ENCODE measurements around the gene A3GALT2. TPM values are rescaled to one million over a fixed set of nuclear protein-coding genes. Genes with fewer than 3 reads are reported as not detected.

Gene A3GALT2
- not detected for total RNA-seq
- long read RNA-seq, partial matches to known transcripts = 0 of 1 reads
- long read RNA-seq, other reads (novel, unspliced or antisense) = 1 of 1 reads

DNA sequence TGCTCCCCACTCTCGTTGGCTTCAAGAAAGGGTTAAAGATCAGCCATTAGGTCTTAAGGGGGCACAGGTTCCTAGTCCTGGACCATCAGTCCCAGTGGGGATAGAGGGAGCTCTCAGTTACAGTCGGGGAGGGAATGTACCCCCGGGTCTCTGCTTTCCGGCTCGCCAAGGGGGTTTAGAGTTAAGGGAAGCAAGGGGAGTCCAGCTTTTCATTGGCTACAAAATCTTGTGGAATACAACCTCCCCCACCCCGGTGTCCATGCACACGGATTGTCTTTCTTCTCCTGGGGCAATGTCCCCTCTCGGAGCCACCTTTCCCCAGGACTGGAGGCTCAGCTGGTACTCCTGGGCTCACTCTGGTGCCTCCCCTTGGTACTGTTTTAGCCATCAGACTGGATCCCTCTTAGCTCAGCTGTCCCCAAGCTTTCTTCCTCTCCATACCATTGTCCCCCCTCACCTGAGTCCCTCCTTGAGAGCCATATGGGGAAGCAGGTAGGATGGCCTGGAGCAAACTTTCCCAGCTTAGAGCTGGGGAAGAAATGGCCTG is at the start of gene A3GALT2:
Gene A3GALT2 (minus strand): TSS at position 480 of the 547 bp plus-strand sequence. CDS start 0 bp downstream, at position 480.
- DNase-seq (ENCODE audit: low spot score) = no peak

DNA sequence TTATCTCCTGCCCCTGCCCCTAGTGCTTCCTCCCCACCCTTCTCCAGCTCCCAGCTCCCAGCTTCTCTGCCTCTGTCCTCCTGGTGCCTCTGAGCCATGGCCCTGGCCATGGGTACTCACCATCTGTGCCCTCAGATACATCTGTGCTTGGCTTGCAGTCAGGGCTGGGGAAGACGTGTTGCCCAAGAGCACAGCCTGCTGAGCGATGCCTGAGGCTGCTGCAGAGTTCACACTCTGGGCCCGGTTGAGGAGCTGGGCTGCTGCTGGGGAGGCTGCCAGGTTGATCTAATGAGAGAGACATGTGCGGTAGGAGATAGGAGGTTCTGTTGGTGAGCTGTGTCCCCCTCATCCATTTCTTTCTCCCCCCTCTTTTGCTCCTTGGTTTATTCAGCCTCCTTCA is 49.4 kb upstream of the A3GALT2 start:
- DNase-seq (ENCODE audit: low spot score) = no peak

DNA sequence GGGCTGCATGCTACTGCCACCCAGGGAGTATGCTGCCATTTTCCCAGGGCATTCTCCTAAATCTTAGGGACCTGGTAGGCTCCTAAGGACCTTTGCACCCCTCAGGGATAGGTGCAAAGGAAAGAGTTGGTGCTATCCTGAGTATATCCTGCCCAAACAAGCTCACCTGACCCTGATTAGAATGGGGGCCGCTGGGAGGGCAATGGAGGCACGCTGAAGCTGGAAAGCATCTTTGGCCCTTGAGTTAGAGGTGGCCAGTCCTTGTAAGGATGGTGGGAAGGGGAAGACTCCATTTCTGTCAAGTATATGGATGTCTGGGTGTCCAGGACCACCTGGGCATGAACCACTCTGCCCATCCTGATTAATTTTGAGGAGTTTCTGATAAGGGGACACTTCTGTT is 48.9 kb upstream of the A3GALT2 start:
- DNase-seq (ENCODE audit: low spot score) = no peak

DNA sequence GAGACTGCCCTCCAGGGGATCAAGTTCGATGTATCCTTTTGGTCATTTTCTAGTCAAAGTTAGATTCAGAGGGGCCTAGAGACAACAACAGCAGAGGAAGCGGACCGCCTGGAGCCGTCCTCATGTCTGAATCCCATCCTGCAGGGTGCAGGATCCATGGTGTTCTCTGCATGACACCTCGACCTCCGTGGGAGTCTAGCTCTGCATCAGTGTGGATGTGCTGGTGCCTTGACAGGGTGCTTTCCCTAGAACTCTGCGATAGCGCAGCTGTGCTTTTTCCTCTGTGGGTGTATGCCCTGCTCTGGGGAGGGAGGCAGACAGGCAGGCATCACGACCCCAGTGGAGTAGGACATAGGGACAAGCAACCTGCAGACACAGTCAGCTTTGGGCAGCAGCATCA is 48.2 kb upstream of the A3GALT2 start:
- DNase-seq (ENCODE audit: low spot score) = no peak

DNA sequence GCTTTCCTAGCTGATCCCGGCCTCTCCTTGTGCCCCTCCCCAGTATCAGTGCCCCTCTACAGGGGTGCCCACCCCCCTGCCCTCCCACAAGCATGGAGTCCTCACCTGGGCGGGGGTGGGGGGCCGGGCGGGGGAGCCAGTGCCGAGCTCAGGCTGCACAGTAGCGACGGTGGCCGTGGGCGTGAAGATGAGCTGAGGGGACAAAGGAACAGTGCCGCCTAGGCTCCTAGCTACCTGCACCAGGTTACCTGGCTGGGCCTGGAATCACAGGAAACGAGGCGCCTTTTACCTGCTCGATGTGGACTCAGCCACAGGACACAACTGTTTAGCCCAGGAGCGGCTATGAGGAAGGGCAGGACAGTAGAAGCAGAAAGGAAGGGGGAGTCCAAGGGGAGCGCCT is 47.5 kb upstream of the A3GALT2 start:
- no peak for DNase-seq (ENCODE audit: low spot score)

DNA sequence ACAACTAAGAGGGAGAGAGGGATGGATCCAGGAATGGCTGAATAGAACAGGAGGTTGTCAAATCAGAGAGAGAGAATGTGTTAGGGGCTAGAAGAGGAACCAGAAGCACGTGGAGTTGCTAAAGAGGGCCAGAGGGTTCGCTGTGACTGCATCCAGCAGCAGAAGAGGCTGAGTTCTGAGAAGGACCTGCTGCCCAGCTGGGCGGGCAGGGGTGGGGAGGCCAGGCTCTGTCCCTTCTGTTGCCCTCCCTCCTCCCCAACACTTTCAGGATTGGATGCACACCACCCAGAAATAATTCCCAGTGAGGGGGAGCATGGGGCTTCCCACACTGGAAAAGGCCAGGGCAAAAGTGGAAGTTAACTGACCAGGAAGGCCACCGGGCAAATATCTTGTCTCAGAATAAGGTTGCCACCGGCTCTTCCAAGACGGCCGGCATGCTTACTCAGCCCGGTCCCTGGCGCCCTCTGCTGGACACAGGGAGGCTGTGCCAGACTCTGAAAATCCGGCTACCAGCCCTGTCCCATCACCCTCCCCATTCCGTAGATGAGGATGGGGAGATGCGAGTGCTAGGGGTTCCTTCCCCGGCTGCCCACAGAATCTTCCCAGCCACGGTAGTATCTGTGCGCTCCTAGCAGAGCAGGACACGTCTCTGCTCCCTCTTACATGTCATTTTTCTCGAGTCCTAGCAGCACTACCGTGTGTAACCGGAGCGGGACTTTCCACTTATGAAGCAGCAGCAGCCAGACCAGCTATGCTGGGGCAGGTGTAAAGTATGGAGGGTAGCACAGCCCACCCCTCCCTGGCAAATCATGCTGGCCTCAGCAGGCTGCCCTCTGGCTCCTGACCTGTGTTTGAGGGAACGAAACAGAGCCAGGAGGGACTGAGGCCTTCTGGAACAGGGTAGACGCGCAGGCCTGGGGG is 46.8 kb upstream of the A3GALT2 start:
- peak; percentile 95 for DNase-seq (ENCODE audit: low spot score)

DNA sequence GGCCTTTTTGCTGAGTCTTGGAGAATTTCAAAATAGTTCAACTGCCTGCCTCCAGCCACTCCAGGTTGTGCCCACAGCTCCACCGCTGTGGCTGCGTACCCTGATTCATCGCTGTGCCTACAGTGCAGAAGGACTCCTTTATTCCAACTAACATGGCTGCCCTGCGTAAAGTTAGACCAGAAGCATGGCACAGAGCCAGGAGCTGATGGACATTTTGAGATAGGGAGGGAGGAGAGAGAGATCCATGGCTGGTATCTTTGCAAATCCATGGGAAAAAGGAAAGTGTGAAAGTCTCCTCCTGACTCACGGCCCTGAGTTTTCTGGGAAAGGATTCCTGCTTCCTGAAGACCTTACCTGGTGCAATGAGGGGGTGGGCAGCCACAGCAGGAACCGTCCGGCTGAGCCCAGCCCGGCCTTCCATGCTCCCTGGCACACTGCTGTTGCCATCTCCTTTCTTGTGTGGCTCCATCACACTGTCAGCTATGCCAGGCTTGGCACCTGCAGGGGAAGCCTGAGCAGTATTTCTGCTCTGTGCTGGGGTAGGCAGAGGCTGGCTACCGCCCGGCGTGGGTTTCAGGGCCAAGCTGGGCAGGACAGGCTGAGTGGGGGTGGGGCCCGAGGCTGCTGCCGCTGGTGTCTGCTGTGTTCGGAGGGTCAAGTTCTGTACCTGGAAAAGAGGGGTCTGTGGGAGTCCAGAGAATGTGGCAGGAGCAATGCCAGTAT is 46.0 kb upstream of the A3GALT2 start:
- DNase-seq (ENCODE audit: low spot score) = no peak

DNA sequence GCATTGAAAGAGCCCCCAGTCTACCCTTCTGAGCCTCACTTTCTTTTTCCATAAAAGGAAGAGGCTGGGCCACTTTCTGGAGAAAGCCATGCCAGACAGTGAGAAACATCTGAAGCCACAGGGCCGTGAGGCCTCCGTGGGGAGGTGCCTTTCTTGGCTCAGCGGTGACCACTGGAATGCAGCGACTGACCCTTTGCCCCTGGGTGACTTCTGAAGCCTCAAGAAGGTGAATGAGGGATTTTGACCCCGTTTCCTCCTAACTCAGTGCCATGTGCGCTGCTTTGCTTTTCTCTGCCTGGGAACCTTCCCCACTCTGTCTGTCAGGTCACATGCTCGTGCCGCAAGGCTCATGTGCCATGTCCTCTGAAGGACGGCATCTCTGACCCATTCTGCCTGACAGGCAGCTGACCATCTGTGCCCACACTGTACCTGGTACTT is 44.7 kb upstream of the A3GALT2 start:
- DNase-seq (ENCODE audit: low spot score) = no peak

DNA sequence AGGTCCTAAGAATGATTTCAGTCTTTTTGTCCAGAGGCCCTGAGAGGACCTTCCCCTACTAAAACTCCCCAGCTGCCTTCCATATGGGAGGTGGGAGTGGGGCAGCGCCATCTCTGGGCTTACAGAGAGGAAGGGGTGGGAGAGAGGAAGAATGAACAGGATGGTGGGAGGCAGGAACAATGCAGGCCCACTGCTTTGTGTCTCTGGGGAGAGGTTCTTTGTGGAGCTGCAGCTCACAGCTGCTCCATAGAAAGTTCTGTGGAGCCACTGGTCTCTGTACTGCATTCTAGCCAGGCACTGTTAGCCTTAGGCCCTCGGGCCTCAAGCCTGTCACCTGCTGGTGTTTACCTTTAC is 43.6 kb upstream of the A3GALT2 start:
- DNase-seq (ENCODE audit: low spot score) = no peak

DNA sequence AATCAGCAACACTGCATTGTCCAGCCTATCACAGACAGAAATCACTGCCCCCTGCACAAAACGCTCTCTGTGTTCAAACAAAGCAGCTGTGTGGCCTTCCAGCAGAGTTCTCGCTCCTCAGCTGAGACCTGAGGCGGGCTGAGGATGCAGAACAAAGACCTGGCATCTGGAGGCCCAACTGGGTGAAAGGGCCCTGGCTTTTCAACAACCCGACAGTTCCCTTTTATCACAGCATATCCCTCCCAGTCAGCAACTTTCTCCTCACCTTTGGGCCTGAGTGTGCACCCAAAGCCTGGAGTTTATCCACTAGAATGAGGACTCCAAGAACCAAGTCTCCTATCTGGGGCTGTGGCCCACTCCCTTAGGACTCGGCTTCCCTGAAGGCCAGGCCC is 42.6 kb upstream of the A3GALT2 start:
- DNase-seq (ENCODE audit: low spot score) = no peak

DNA sequence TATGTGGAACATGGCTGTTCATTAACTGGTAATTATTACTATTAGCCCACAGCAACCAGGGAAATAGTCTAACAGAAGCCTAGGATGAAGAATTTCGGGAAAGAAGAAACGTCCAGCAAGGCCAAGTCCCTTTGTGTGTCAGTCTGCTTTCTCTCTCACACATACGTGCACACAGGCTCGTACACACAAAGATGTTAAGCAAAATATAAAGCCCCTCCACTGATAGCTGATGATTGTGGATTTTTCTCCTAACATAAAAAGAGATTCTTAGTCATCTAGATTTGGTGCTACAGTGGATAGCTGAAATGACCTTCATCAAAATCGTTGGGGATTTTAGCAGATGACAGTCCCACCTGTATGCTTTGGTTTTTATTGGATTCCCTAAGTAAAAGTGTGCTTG is 42.1 kb upstream of the A3GALT2 start:
- DNase-seq (ENCODE audit: low spot score) = no peak

DNA sequence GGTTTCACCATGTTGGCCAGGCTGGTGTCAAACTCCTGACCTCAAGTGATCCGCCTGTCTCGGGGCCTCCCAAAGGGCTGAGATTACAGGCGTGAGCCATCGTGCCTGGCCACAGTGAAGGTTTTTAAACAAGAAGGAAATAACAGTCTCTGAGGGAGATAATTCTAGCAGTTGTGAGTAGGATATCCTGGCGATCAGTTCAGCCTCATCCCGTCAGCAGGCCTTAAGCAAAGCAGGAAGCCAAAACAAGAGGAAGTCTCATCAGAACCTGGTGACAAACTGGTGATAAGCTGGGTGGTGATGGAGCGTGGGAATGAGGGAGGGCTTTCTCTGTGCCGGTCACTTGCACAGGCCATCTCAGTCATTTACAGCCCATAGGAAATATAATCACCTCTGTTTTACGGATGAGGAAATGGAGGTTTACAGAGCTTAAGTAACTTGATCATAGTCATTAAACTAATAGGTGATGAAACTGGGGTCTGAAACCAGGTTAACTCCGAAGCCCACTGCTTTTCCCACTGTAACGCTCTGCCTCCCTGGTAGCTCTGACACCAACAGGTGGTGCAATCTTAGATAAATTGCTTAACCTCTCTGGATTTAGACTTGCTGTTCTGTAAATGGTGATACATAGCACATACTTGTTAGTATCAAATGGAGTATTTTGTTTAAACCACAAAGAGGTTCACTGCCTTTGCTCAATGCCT is 40.8 kb upstream of the A3GALT2 start:
- DNase-seq (ENCODE audit: low spot score) = no peak

DNA sequence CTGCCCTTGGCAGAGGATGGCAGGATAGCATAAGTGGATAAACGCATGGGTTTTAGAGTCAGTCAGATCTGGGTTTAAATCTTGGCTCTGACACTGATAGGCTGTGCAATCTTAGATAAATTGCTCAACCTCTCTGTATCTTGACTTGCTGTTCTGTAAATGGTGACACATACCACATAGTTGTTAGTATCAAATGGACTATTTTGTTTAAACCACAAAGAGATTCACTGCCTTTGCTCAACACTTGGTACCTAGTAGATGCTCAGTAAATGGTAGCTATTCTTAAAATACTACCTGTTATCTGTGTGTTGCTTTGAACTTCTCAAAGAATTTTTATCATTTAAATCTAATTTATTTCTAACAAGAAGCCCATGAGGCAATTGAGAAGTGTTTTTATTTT is 39.5 kb upstream of the A3GALT2 start:
- DNase-seq (ENCODE audit: low spot score) = no peak

DNA sequence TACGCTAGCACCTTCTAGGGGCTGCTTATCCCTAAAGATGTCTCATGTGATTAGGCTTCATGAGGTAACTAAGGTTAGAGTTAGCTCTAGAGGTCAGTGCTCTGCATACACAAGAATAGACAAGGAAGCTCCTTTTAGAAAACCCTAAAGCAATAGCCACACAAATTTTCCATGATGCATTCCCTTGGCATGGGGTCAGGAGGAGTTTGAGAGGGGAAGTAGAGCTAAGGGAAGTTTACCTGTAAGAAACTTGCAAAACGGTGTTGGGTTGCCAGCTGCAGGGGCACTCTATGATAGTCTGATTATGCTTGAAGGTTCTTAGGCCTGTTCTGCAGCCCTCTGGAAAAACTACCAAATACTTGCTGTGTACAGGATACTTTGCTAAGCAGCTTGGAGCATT is 39.0 kb upstream of the A3GALT2 start:
- DNase-seq (ENCODE audit: low spot score) = no peak

DNA sequence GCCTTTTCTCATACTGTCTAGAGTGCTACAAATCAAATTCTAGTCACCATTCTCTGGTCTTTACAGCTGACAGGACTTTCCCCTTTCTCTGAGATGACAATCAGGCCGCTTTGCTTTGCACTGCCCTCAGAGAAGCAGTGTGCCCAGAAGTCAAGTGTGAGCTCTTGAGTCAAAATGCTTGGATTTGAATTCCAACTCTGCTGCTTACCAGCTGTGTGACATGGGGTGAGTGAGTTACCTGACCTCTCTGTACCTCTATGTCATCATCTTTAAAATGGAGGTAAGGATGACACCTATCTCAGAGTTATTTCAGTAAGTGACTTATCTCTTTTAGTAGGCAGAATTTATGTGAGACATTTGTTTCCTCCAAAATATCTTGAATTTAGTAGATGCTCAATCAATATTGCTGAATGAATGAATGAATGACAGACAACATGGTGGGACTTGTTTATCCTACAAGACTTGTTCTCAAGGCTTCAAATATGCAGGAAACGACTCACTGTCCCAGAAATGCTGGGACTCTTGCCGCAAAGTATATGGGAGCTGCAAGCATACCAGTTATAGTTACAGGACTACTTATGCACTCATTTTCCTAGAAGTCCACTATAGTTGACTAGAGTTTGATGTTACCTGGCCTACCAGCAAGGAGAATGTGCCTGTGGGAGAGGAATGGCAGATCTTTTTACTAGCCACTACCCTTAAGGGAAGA is 38.1 kb upstream of the A3GALT2 start:
- DNase-seq (ENCODE audit: low spot score) = no peak

DNA sequence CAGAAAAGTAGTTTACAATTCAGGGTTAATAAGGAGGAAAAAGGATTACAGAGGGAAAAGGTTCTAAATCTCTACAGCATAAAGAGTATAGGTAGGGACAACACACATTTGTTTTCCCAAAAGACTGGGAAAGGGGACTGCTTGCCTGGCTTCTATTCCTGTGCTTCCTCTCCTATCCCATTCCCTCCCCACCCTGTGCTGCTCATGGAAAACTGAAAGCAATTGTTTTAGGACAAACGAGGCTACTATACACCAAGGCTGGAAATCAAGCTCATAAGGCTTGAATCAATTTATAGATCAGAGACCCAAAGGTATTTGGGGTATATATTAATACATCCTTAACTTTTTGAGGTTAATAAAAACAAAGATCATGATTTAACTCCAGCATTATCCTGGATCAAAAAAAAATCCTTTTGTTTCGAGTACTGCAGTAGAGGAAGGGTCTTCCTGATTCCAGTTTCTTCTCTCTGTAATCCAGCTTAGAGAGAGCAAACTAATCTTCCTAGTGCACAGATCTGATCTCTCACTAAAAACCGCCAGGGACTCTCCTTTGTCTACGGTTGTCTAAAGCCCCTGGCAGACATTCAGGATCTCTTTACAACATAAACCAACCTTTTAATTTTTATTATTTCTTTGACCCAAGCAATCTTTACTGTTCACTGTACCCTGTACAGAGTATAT is 37.4 kb upstream of the A3GALT2 start:
- DNase-seq (ENCODE audit: low spot score) = no peak

DNA sequence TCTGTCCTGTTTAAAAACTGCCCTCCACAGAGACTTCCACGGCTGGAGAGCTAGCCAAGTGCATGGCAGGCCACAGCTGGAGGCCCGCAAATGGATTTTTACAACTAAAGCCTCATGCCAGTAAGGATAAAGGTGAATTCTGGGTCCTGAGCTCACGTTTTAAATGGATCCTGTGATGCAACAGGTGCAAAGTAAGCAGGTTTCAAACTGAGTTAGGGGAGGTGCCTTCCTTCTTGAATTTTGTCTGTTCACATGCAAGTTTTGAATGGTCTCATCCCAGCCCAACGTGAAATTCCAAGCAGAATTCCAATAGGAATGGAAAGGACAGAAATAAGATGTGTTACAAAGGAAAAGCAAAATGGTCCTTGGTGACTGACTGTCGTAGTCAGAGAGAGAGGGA is 36.2 kb upstream of the A3GALT2 start:
- no peak for DNase-seq (ENCODE audit: low spot score)

DNA sequence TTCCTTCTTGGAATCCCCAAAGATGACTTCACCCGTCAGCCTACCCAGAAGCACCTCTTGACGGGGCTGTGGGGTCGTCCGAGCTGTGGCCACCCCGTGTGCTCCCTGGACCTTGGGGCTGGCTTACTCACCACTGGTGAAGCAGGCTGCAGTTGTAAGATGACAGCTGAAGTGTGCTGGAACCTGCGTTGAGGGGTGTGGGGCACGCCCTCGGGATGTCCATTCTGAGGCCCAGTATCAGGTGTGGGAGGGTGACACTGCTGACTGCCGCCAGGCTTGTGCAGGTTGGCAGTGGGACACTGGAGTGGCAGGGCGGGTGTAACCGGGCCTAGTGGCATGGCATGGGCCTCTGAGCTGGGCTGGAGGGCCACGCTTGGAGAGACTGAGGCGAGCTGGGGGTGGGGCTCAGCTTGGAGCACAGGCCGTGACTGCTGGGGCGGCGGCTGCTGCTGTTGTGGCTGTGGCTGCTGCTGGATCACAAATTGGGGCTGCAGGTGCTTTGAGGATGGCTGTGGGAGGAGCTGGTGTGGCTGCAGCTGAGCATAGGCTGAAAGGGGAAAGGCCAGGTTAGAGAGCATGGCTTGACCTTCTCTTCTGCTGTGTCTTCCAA is 33.9 kb upstream of the A3GALT2 start:
- DNase-seq (ENCODE audit: low spot score) = no peak

DNA sequence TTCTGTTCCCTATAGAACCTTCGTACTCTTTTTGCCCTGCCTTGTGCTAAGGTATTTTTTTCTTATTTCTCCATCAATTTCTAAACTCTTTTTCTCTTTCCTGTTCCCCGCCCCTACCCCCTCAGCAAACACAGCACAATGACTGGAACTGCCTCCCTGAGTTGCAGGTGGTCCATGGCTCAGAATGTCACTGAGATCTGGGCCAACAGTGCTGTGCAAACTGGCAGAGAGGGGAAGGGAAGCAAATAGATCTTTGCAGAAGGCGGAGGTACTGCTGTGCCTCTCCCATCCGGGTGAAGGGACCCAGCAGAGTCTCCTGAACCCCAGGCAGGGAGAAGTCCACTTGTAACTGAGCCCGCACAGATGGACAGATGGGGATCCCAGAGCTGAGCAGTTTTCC is 32.6 kb upstream of the A3GALT2 start:
- no peak for DNase-seq (ENCODE audit: low spot score)

DNA sequence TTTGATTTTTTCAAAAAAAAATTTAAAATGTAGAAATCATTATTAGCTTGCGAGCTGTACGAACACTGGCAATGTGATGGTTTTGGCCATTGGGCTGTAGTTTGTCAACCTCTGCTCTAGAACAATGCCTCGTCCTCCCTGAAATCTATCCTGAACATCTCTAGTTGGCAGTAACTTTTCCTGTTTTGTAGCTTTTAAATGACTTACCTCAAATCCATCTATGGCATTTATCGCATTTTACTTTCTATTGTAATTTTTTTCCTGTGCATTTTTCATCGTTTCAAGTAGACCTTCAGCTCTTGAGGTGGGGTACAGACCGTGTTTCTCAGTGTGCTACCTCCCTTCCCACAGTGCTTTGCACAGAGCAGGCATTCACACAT is 30.4 kb upstream of the A3GALT2 start:
- no peak for DNase-seq (ENCODE audit: low spot score)

All from mesenteric fat pad (tissue), 1 donor.